IPS-18c (cell line): ENCODE results near the gene ZNF555.
"Not testable (repeated sequence)": the region's sequence is repeated elsewhere in the genome, so short reads cannot be mapped to it uniquely, and the experiment has no call there.

Experiments
- H3K4me3 ChIP-seq: 2 replicates; pipeline ENCODE4 v1.7.0; 2013; ENCODE audit warnings: low read depth, mild to moderate bottlenecking, low read length, moderate library complexity; ENCODE audit not compliant: insufficient read depth
- H3K9me3 ChIP-seq: one replicate; pipeline ENCODE4 v1.6.1; 2013; ENCODE audit warnings: mild to moderate bottlenecking, low read length, moderate library complexity; ENCODE audit not compliant: control insufficient read depth, insufficient read depth

ZNF555 gene

GRCh38 chr19:2840794-2841791 is at the start of gene ZNF555:
TSS of gene ZNF555 (plus strand) at chr19:2841475. CDS start at chr19:2841573, 98 bp downstream.
- Histone ChIP-seq H3K4me3 (peak within 1 kb of the TSS; percentile 94), H3K9me3 (peaks cover 6% of the 10 kb centered on the region)

- H3K9me3 ChIP-seq = no peaks in the 10 kb centered on the region
- H3K4me3 ChIP-seq = no peak overlapping the region
These were observed 49.4 kb upstream of the ZNF555 start for GRCh38 chr19:2791876-2792275.

- H3K9me3 ChIP-seq, H3K4me3 ChIP-seq: not testable (repeated sequence)
These were observed 48.6 kb upstream of the ZNF555 start for GRCh38 chr19:2792666-2793065.

- no peaks in the 10 kb centered on the region for H3K9me3 ChIP-seq
- no peak overlapping the region for H3K4me3 ChIP-seq
These were observed 48.1 kb upstream of the ZNF555 start for GRCh38 chr19:2793126-2793525.

- Histone ChIP-seq H3K9me3 (no peaks in the 10 kb centered on the region), H3K4me3 (no peak overlapping the region)
These were observed 47.7 kb upstream of the ZNF555 start for GRCh38 chr19:2793577-2793976.

GRCh38 chr19:2795827-2796658 is 45.2 kb upstream of the ZNF555 start:
- Histone ChIP-seq H3K4me3 (no peak overlapping the region), H3K9me3 (no peaks in the 10 kb centered on the region)

- Histone ChIP-seq H3K4me3 (no peak overlapping the region), H3K9me3 (no peaks in the 10 kb centered on the region)
These were observed 44.5 kb upstream of the ZNF555 start for GRCh38 chr19:2796659-2797266.

GRCh38 chr19:2797280-2797679 is 44.0 kb upstream of the ZNF555 start:
- H3K9me3 ChIP-seq = no peaks in the 10 kb centered on the region

GRCh38 chr19:2798158-2798685 is 43.1 kb upstream of the ZNF555 start:
- H3K9me3 ChIP-seq = no peaks in the 10 kb centered on the region
- no peak overlapping the region for H3K4me3 ChIP-seq

More at GRCh38 chr19:2797280-2797679, 44.0 kb upstream of the ZNF555 start:
- no peak overlapping the region for H3K4me3 ChIP-seq

- Histone ChIP-seq H3K4me3 (no peak overlapping the region), H3K9me3 (no peaks in the 10 kb centered on the region)
These were observed 42.5 kb upstream of the ZNF555 start for GRCh38 chr19:2798733-2799132.

- Histone ChIP-seq H3K4me3 (no peak overlapping the region), H3K9me3 (no peaks in the 10 kb centered on the region)
These were observed 41.8 kb upstream of the ZNF555 start for GRCh38 chr19:2799273-2800020.

- no peak overlapping the region for H3K4me3 ChIP-seq
- H3K9me3 ChIP-seq = no peaks in the 10 kb centered on the region
These were observed 40.8 kb upstream of the ZNF555 start for GRCh38 chr19:2800506-2800905.

GRCh38 chr19:2802826-2803225 is 38.4 kb upstream of the ZNF555 start:
- Histone ChIP-seq H3K9me3 (no peaks in the 10 kb centered on the region), H3K4me3 (no peak overlapping the region)

- Histone ChIP-seq H3K9me3 (no peaks in the 10 kb centered on the region), H3K4me3 (no peak overlapping the region)
These were observed 37.7 kb upstream of the ZNF555 start for GRCh38 chr19:2803486-2804155.

GRCh38 chr19:2804156-2805004 is 36.9 kb upstream of the ZNF555 start:
- Histone ChIP-seq H3K4me3 (no peak overlapping the region), H3K9me3 (no peaks in the 10 kb centered on the region)
